ENCODE measurements around the gene CDK19. TPM values are rescaled to one million over a fixed set of nuclear protein-coding genes. Genes with fewer than 3 reads are reported as not detected.

CDK19 gene
- total RNA-seq, 4 donors from 2014 or later: 3.0 to 7.4 (median 6.3) TPM

DNA sequence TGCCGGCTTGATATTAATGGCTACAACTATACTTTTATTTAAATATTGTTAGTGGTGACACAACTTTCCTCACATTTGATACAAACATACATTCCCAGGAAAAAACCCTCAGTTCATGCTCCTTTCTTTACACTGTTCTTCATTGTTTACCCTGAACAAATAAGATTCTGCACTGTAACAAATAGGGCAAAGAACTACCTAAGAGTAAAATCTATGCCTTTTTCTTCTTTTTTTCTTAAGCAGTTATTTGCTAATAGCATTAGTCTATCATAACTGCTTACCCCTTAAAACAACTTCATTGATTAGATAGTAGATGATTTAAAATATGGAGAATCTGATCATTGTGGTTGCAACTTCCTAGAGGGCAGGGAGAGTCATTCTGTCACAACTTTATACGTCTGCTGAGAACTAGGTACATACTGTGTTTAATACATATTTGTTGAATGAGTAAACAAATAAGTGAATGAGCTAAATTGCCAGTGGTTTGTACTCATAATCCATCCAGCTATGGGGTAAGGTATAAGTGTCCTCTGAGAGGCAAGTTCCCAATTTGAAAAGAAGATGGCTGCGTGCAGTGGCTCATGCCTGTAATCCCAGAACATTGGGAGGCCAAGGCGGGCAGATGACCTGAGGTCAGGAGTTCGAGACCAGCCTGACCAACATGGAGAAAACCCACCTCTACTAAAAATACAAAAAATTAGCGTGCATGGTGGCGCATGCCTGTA is 161.0 kb downstream of the CDK19 start:
- DNase-seq (no peak), ATAC-seq (no peak)
- TF ChIP-seq, protein P1, sequence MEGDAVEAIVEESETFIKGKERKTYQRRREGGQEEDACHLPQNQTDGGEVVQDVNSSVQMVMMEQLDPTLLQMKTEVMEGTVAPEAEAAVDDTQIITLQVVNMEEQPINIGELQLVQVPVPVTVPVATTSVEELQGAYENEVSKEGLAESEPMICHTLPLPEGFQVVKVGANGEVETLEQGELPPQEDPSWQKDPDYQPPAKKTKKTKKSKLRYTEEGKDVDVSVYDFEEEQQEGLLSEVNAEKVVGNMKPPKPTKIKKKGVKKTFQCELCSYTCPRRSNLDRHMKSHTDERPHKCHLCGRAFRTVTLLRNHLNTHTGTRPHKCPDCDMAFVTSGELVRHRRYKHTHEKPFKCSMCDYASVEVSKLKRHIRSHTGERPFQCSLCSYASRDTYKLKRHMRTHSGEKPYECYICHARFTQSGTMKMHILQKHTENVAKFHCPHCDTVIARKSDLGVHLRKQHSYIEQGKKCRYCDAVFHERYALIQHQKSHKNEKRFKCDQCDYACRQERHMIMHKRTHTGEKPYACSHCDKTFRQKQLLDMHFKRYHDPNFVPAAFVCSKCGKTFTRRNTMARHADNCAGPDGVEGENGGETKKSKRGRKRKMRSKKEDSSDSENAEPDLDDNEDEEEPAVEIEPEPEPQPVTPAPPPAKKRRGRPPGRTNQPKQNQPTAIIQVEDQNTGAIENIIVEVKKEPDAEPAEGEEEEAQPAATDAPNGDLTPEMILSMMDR (IDR thresholded peaks at IDR 0.05 in 4 of 5, conservative IDR thresholded peaks at IDR 0.05 in 1 of 5): no peak
- TF ChIP-seq POLR2A (IDR thresholded peaks at IDR 0.05): no peak
- in situ Hi-C loops (cut with MboI; ENCODE audit: low sequenced_read_pairs in 4 of 4): no loop called here
- Histone ChIP-seq H3K27me3 (no peaks in the 10 kb centered on the region), H3K36me3 (no peaks in the 10 kb centered on the region), H3K4me1 (peaks cover 0 to 8% of the 10 kb centered on the region in 2 donors), H3K9me3 (no peaks in the 10 kb centered on the region), H3K4me3 (no peak overlapping the region), H3K27ac (no peak overlapping the region)
- intact Hi-C loops (cut with DNase I; ENCODE audit: low total_unique reads): no loop called here

- DNase-seq (no peak), ATAC-seq (no peak)
- H3K27ac ChIP-seq: no peak overlapping the region
- no peaks in the 10 kb centered on the region for H3K36me3 ChIP-seq
- H3K4me3 ChIP-seq: no peak overlapping the region
- intact Hi-C loops (cut with DNase I; ENCODE audit: low total_unique reads) (no loop called here), in situ Hi-C loops (cut with MboI; ENCODE audit: low sequenced_read_pairs in 4 of 4) (no loop called here)
- no peaks in the 10 kb centered on the region for H3K27me3 ChIP-seq
- no peaks in the 10 kb centered on the region for H3K9me3 ChIP-seq
- peaks cover 0 to 8% of the 10 kb centered on the region in 2 donors for H3K4me1 ChIP-seq
- TF ChIP-seq POLR2A (IDR thresholded peaks at IDR 0.05): no peak
- TF ChIP-seq, protein P1 (IDR thresholded peaks at IDR 0.05 in 4 of 5, conservative IDR thresholded peaks at IDR 0.05 in 1 of 5): no peak
Measured at GRCh38 chr6:110653381-110653780, 161.9 kb downstream of the CDK19 start.

GRCh38 chr6:110652520-110652919 is 162.7 kb downstream of the CDK19 start:
- Histone ChIP-seq H3K27me3 (no peaks in the 10 kb centered on the region), H3K36me3 (no peaks in the 10 kb centered on the region), H3K4me3 (no peak overlapping the region), H3K4me1 (peaks cover 0 to 8% of the 10 kb centered on the region in 2 donors), H3K27ac (no peak overlapping the region), H3K9me3 (no peaks in the 10 kb centered on the region)
- DNase-seq (no peak), ATAC-seq (no peak)
- TF ChIP-seq, protein P1 (IDR thresholded peaks at IDR 0.05 in 4 of 5, conservative IDR thresholded peaks at IDR 0.05 in 1 of 5): no peak
- no peak for TF ChIP-seq POLR2A (IDR thresholded peaks at IDR 0.05)
- in situ Hi-C loops (cut with MboI; ENCODE audit: low sequenced_read_pairs in 4 of 4): no loop called here
- intact Hi-C loops (cut with DNase I; ENCODE audit: low total_unique reads): no loop called here

GRCh38 chr6:110650755-110651154 is 164.5 kb downstream of the CDK19 start:
- DNase-seq: no peak
- H3K4me3 ChIP-seq: no peak overlapping the region
- no peak overlapping the region for H3K27ac ChIP-seq
- intact Hi-C loops (cut with DNase I; ENCODE audit: low total_unique reads) (no loop called here), in situ Hi-C loops (cut with MboI; ENCODE audit: low sequenced_read_pairs in 4 of 4) (no loop called here)
- H3K4me1 ChIP-seq: peaks cover 0 to 8% of the 10 kb centered on the region in 2 donors
- TF ChIP-seq, protein P1 (IDR thresholded peaks at IDR 0.05 in 4 of 5, conservative IDR thresholded peaks at IDR 0.05 in 1 of 5): no peak
- no peak for TF ChIP-seq POLR2A (IDR thresholded peaks at IDR 0.05)
- no peak for ATAC-seq
- no peaks in the 10 kb centered on the region for H3K27me3 ChIP-seq
- no peaks in the 10 kb centered on the region for H3K9me3 ChIP-seq
- H3K36me3 ChIP-seq: peaks cover 0 to 7% of the 10 kb centered on the region in 2 donors
